Measurements from ENCODE around the gene SORCS2. TPM values are rescaled to one million over a fixed set of nuclear protein-coding genes. Genes with fewer than 3 reads are reported as not detected.

SORCS2 gene
- total and polyA plus RNA-seq, 2 of the 4 experiments (the other 2 are of a cell fraction) = 0.36 to 0.62 TPM

DNA sequence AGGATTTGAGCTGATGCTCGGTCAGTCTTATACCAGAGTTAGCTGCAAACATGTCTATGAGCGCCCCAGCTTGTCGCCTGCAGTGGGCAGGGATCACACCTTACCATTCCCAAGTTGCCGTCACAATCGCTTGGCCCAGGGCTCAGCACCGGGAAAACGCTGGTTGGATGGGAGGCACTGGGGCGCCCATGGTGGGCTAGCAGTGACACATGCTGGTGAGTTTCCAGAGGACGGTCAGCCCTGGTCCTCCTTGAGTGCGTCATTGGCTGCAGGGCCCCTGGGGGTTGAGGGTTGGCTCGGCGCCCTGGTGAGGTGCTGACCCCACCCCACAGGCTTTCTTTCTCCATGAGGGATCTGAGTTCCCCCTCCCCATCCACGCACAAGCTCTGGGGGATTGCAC, 50.4 kb downstream of the SORCS2 start:
- in situ Hi-C loops (cut with MboI; ENCODE audit: low sequenced_read_pairs) (no loop called here), dilution Hi-C loops (cut with HindIII; ENCODE audit: low sequenced_read_pairs, unreplicated experiment) (no loop called here), intact Hi-C loops (cut with micrococcal nuclease) (no loop called here)
- no peak overlapping the region for H3K18ac ChIP-seq (ENCODE audit: low read depth, low read length)
- no peak overlapping the region for H4K5ac ChIP-seq (ENCODE audit: low read depth, low read length)
- no TSS peak for BruUV-seq (replicated peaks)
- H3K9me3 ChIP-seq (ENCODE audit: control insufficient read depth, insufficient read depth, low read length) = peaks cover 4% of the 10 kb centered on the region
- H3K9ac ChIP-seq (ENCODE audit: low read depth, low read length) = no peak overlapping the region
- no peak overlapping the region for H4K91ac ChIP-seq (ENCODE audit: insufficient read depth, low read depth, low read length)
- H3K4me2 ChIP-seq (ENCODE audit: low read depth, low read length) = no peak overlapping the region
- H2AK5ac ChIP-seq (ENCODE audit: low read depth, low read length) = no peak overlapping the region
- H2BK20ac ChIP-seq (ENCODE audit: low read depth, low read length) = no peak overlapping the region
- no peaks in the 10 kb centered on the region for H3K4me1 ChIP-seq (ENCODE audit: control insufficient read depth, insufficient read depth, low read length)
- no peak overlapping the region for H3K27ac ChIP-seq (ENCODE audit: insufficient read depth, low read length)
- ATAC-seq (ENCODE audit: low read depth) (no peak), DNase-seq (no peak)
- H3K4me3 ChIP-seq (ENCODE audit: insufficient read depth, low read depth, low read length) = no peak overlapping the region
- no peak overlapping the region for H3K56ac ChIP-seq (ENCODE audit: extremely low read depth, insufficient read depth, low read length)
- H4K20me1 ChIP-seq (ENCODE audit: insufficient read depth, low read length) = no peaks in the 10 kb centered on the region; the same call in 1 of the 2 replicates
- ChIA-PET CTCF (interaction anchor here (1.3 kb wide), 1 partner anchor 29 kb away, joined by 3 read pairs; no protein-coding TSS in a partner anchor), POLR2A (ENCODE audit: unreplicated experiment) (no interaction called here)
- H3K36me3 ChIP-seq (ENCODE audit: control insufficient read depth, insufficient read depth, low read length) = no peaks in the 10 kb centered on the region
- H3K79me1 ChIP-seq (ENCODE audit: low read depth in 1 of 2, low read length in 2 of 2) = no peaks in the 10 kb centered on the region
- H3K27me3 ChIP-seq (ENCODE audit: control insufficient read depth, insufficient read depth, low read length) = peaks cover 23% of the 10 kb centered on the region; the same call in 1 of the 2 replicates
- H2BK120ac ChIP-seq (ENCODE audit: low read depth, low read length) = no peak overlapping the region
- H3K14ac ChIP-seq (replicated peaks; ENCODE audit: low read depth, low read length) = no peak overlapping the region
- H3K23ac ChIP-seq (ENCODE audit: low read depth, low read length) = no peak overlapping the region
- H4K8ac ChIP-seq (ENCODE audit: low read depth in 2 of 2, low read length in 2 of 2) = no peak overlapping the region
- H3K9me1 ChIP-seq (ENCODE audit: insufficient read depth, low read length) = no peaks in the 10 kb centered on the region
- no peak overlapping the region for H2AFZ ChIP-seq (replicated peaks; ENCODE audit: low read length, poor library complexity)
- TF ChIP-seq RCOR1 (IDR thresholded peaks at IDR 0.05; ENCODE audit: insufficient replicate concordance, low read length) = no peak
- no peak for TF ChIP-seq POLR2A (IDR thresholded peaks at IDR 0.05; ENCODE audit: low read depth, low read length)
- no peak for TF ChIP-seq NFE2L2 (IDR thresholded peaks at IDR 0.05; ENCODE audit: low read depth, low read length)
- no peak for TF ChIP-seq BHLHE40 (IDR thresholded peaks at IDR 0.05; ENCODE audit: low read depth, low read length)
- no peak overlapping the region for H3K4ac ChIP-seq (ENCODE audit: low read depth, low read length)
- H2BK5ac ChIP-seq (ENCODE audit: low read depth, low read length, poor library complexity, severe bottlenecking) = no peak overlapping the region
- 62% methylated on average over 5 of the region's 13 CpGs; no CpG with 5 or more reads in 1 of the 2 experiments for WGBS, 2 experiments (ENCODE audit: extremely low coverage in 2 of 2, insufficient read length in 1 of 2)
- no peak overlapping the region for H2BK15ac ChIP-seq (ENCODE audit: low read depth, low read length)
- no peak overlapping the region for H2AK9ac ChIP-seq (replicated peaks; ENCODE audit: low read depth, low read length, poor library complexity)
